ENCODE results near the gene CFAP210.

The CFAP210 gene

DNA sequence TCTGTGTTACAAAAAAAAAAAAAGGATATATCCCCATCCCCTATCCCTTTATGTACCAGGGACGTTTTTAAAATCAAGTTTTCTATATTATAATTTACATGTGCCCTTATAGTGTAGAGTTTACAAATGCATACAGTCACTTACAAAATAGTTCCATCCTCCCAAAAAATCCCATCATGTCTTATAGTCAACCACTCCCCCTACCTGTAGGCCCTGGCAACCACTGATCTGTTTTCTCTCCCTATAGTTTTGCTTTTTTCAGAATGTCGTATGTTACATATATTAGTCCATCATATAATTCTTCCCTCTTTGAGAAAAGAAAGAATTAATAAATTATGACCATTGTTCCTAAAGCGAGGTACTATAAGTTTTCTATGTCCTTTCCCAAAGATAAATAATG is 17.8 kb downstream of the CFAP210 start:
- no peak for DNase-seq (ENCODE audit: extremely low read depth, low read depth)
- no peak overlapping the region for H3K4me3 ChIP-seq (replicated peaks; ENCODE audit: low read depth, low read length)
- TF ChIP-seq, protein P1, sequence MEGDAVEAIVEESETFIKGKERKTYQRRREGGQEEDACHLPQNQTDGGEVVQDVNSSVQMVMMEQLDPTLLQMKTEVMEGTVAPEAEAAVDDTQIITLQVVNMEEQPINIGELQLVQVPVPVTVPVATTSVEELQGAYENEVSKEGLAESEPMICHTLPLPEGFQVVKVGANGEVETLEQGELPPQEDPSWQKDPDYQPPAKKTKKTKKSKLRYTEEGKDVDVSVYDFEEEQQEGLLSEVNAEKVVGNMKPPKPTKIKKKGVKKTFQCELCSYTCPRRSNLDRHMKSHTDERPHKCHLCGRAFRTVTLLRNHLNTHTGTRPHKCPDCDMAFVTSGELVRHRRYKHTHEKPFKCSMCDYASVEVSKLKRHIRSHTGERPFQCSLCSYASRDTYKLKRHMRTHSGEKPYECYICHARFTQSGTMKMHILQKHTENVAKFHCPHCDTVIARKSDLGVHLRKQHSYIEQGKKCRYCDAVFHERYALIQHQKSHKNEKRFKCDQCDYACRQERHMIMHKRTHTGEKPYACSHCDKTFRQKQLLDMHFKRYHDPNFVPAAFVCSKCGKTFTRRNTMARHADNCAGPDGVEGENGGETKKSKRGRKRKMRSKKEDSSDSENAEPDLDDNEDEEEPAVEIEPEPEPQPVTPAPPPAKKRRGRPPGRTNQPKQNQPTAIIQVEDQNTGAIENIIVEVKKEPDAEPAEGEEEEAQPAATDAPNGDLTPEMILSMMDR (IDR thresholded peaks at IDR 0.05; ENCODE audit: low read depth, low read length, missing control alignments) = no peak

DNA sequence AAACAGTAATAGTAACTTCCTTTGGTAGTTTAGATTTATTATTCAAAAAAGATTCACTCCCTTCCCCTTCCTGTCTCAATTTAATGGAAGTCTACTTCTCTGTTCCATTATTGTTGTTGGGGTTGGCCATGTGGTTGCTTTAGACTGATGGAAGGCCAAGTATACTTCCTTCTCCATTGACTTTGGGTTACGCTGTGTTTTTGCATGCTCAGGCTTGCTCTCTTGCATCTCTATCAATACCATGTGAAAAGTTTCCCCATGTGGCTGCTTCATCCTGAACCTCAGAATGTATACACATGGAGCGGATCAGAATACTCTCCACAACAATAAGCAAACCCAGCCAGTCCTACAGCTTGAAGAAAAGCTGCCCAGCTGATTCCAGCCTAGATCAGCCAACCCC is 20.3 kb downstream of the CFAP210 start:
- no peak overlapping the region for H3K4me3 ChIP-seq (replicated peaks; ENCODE audit: low read depth, low read length)
- TF ChIP-seq, protein P1 (IDR thresholded peaks at IDR 0.05; ENCODE audit: low read depth, low read length, missing control alignments) = no peak

DNA sequence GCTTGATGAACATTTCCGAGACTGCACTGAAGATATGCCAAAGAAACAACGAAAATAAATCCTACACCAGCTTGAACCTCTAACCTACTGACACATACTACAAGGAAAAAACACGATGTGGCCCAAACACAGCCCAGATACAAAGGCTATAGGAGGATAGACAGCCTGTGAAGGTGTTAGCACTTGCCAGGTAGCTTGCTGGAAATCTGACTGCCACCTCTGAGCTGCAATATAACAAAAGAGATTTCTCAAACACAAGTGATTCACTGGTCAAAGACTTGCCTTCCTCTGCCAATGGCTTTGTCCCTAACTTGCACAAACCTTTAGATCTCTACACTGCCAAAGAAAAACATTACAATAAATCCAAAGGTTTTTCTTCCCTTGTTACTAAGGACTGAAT is 21.1 kb downstream of the CFAP210 start:
- H3K4me3 ChIP-seq (replicated peaks; ENCODE audit: low read depth, low read length) = no peak overlapping the region
- no peak for DNase-seq (ENCODE audit: extremely low read depth, low read depth)
- TF ChIP-seq, protein P1 (IDR thresholded peaks at IDR 0.05; ENCODE audit: low read depth, low read length, missing control alignments) = no peak

More for the DNA sequence above, 20.3 kb downstream of the CFAP210 start:
- no peak for DNase-seq (ENCODE audit: extremely low read depth, low read depth)

DNA sequence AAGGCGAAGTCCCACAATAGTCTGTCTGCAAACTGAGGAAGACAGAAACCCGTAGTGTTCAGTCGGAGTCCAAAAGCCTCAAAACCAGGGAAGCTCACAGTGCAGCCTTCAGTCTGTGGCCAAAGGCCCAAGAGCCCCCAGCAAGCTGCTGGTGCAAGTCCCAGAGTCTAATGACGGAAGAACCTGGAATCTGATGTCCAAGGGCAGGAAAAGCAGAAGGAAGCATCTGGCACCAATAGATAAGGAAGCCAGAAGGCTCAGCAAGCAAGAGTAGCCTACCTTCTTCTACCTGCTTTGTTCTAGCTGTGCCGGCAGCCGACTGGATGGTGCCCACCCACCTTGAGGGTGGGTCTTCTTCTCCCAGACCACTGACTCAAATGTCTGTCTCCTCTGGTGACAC is 21.8 kb downstream of the CFAP210 start:
- DNase-seq (ENCODE audit: extremely low read depth, low read depth) = no peak
- TF ChIP-seq, protein P1 (IDR thresholded peaks at IDR 0.05; ENCODE audit: low read depth, low read length, missing control alignments) = no peak
- no peak overlapping the region for H3K4me3 ChIP-seq (replicated peaks; ENCODE audit: low read depth, low read length)

DNA sequence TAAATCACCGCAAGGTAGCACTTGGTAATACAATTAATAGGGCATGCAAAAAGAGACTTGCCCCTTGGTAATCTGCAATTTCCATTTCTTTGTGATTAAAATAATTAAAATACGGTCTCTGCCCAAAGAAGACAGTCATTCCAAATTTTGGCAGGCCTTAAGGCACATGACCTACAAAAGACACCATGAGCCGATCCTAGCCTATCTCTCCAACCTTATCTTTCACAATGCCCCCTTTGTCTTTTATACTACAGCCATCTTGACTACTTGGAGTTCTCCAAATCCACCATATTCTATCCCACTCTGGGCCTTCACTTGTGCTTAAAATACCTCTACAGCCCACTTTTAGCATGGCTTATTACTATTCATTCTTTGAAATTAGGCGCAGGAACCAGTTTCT is 23.3 kb downstream of the CFAP210 start:
- DNase-seq (ENCODE audit: extremely low read depth, low read depth) = no peak
- TF ChIP-seq, protein P1 (IDR thresholded peaks at IDR 0.05; ENCODE audit: low read depth, low read length, missing control alignments) = no peak
- H3K4me3 ChIP-seq (replicated peaks; ENCODE audit: low read depth, low read length) = no peak overlapping the region

DNA sequence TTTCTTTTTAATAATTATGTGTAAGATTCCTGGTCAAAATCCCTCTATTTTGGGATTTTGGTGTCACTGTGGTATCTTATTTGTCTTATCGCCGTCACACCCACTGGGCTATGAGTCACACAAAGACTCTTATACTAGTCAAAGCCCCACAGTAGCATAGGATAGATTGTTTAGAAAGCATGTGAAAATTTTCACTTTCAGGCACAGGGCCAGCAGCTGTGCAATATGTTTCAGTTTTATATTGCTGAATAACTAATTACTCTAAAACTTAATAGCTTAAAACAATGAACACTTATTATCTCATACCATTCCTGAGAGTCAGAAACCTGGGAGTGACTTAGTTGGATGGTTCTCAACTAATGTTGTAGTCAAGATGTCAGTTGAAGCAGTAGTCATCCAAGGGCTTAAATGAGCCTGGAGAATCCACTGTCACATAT is 24.0 kb downstream of the CFAP210 start:
- DNase-seq (ENCODE audit: extremely low read depth, low read depth) = no peak
- TF ChIP-seq, protein P1 (IDR thresholded peaks at IDR 0.05; ENCODE audit: low read depth, low read length, missing control alignments) = no peak
- no peak overlapping the region for H3K4me3 ChIP-seq (replicated peaks; ENCODE audit: low read depth, low read length)

DNA sequence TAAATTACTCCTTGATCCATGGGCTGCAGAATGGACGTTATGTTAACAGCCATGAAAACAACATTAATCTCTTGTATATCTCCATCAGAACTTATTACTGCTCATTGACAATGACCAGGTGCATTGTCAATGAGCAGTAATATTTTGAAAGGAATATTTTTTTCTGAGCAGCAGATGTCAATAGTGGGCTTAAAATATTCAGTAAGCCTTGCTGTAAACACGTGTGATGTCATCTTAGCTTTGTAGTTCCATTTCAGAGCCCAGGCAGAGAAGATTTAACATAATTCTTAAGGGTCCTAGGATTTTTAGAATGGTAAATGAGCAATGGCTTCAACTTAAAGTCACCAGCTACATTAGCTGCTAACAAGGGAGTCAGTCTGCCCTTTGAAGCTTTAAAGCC is 26.6 kb downstream of the CFAP210 start:
- H3K4me3 ChIP-seq (replicated peaks; ENCODE audit: low read depth, low read length) = no peak overlapping the region
- DNase-seq (ENCODE audit: extremely low read depth, low read depth) = no peak
- TF ChIP-seq, protein P1 (IDR thresholded peaks at IDR 0.05; ENCODE audit: low read depth, low read length, missing control alignments) = no peak

All from HFF-Myc (cell line).